Activated T-cell treated with anti-CD3 and anti-CD28 coated beads, Interleukin-2, amount 50 U/mL, for 24 hours (primary cell): Measurements from ENCODE around the gene NEB.
"Not testable (repeated sequence)": the region's sequence is repeated elsewhere in the genome, so short reads cannot be mapped to it uniquely, and the experiment has no call there.

Source experiments
- DNase-seq: peaks from one replicate; pipeline ENCODE4 v3.0.0-alpha.2; 2020
- H3K27ac Mint-ChIP-seq: 2 replicates; pipeline ENCODE4 v1.8.0; 2020; ENCODE audit warnings: mild to moderate bottlenecking, mixed read lengths
- H3K27me3 Mint-ChIP-seq: 2 replicates; pipeline ENCODE4 v1.8.0; 2020; ENCODE audit warnings: mixed read lengths
- H3K36me3 Mint-ChIP-seq: 2 replicates; pipeline ENCODE4 v1.8.0; 2020; ENCODE audit warnings: low read depth, mixed read lengths
- H3K4me1 Mint-ChIP-seq: 2 replicates; pipeline ENCODE4 v1.8.0; 2020; ENCODE audit warnings: low read depth, mixed read lengths
- H3K4me3 Mint-ChIP-seq: 2 replicates; pipeline ENCODE4 v1.8.0; 2020; ENCODE audit warnings: mild to moderate bottlenecking, moderate library complexity, mixed read lengths
- H3K9me3 Mint-ChIP-seq: 2 replicates; pipeline ENCODE4 v1.8.0; 2020; ENCODE audit warnings: mixed read lengths

Gene NEB

DNA sequence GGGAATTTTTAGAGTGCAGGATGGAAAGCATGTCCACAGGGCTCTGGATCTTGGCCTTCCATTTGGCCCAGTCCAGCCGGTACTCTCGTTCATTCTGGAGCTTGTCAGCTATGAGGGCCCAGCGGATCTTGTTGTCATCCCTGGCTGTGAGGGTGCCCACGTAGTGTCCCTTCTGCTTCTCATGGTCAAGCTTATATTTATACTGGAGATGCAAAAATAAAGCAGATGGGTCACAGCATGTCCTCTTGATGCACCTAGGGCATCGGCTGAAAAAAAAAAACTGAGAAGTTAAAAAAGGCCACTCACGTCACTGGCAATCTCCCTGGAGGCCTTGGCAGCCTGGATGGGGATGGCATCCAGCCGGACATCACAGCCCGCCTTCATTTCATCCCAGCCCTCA, 164.1 kb downstream of the NEB start:
- no peak overlapping the region for H3K27ac Mint-ChIP-seq
- DNase-seq: no peak
- no peak overlapping the region for H3K4me3 Mint-ChIP-seq
- H3K27me3 Mint-ChIP-seq: no peaks in the 10 kb centered on the region
- no peaks in the 10 kb centered on the region for H3K36me3 Mint-ChIP-seq
- no peaks in the 10 kb centered on the region for H3K4me1 Mint-ChIP-seq
- no peaks in the 10 kb centered on the region for H3K9me3 Mint-ChIP-seq

DNA sequence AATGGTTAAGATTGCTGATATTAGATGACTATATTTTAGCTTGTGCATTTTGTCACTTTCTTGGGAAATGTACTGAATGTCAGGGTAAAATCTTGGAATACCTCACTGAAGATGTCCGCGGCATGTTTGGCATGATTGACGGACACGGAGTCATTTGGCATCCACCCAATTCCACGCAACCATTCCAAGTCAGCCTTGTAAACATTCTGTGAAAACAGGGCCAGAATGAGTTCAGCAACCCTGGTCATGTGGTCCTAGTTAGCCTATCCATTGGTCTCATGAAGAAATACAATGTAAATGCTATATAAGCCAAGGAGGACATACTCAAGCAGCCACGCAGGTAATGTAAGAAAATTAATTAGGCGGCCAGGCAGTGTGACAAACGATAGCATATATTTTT, 165.1 kb downstream of the NEB start:
- DNase-seq: no peak
- Mint-ChIP-seq H3K4me1 (no peaks in the 10 kb centered on the region), H3K27me3 (no peaks in the 10 kb centered on the region), H3K9me3 (no peaks in the 10 kb centered on the region), H3K4me3 (no peak overlapping the region), H3K27ac (no peak overlapping the region), H3K36me3 (no peaks in the 10 kb centered on the region)

DNA sequence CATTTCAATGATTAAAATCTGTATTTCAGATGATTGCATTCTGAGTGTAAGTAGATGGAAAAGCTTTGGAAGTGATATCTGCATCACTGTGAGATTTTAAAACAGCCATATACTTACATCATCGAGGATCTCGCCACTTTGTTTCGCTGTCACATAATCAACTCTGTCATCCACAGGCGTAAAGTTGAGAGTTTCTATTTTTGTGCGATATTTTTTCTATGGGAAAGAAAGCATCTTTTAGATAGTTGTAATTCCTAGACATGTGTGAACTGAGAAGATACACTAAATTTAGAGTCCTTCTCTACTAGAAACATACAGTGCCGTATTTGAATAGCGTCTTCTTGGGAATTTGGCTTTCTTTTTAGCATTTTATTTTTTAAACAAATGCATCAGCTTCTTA, 165.8 kb downstream of the NEB start:
- no peak for DNase-seq
- Mint-ChIP-seq H3K27ac (no peak overlapping the region), H3K36me3 (no peaks in the 10 kb centered on the region), H3K9me3 (no peaks in the 10 kb centered on the region), H3K27me3 (no peaks in the 10 kb centered on the region), H3K4me3 (no peak overlapping the region), H3K4me1 (no peaks in the 10 kb centered on the region)

- Mint-ChIP-seq H3K4me1 (no peaks in the 10 kb centered on the region), H3K36me3 (no peaks in the 10 kb centered on the region), H3K27me3 (no peaks in the 10 kb centered on the region), H3K4me3 (no peak overlapping the region), H3K27ac (no peak overlapping the region), H3K9me3 (no peaks in the 10 kb centered on the region)
- no peak for DNase-seq
Measured at GRCh38 chr2:151567006-151567405, 167.3 kb downstream of the NEB start.

- Mint-ChIP-seq H3K4me1 (no peaks in the 10 kb centered on the region), H3K9me3 (peaks cover 9% of the 10 kb centered on the region), H3K27ac (no peak overlapping the region), H3K36me3 (peaks cover 2% of the 10 kb centered on the region), H3K4me3 (no peak overlapping the region), H3K27me3 (no peaks in the 10 kb centered on the region)
- no peak for DNase-seq
Measured at GRCh38 chr2:151562398-151562797, 171.9 kb downstream of the NEB start.

DNA sequence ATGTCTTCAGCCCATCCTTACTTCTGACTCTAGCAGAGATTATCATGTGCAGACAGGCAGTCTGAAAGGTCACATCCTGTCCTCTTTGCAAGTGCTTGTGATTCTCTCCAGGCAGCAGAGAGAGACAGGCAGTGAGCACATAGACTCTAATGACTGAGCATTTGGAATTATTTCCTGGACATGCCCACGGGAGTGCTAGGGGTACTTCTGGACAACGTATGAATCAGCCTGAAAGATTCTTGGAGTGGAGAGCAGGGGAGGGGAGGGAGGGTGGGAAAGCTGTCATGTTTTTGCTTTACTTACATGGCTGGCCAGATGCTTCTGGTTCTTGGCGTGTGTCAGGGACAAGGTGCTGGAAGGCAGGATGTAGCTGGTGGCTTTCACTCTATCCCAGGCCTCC, 174.0 kb downstream of the NEB start:
- Mint-ChIP-seq H3K27ac (no peak overlapping the region), H3K4me1 (no peaks in the 10 kb centered on the region)
- DNase-seq: no peak

DNA sequence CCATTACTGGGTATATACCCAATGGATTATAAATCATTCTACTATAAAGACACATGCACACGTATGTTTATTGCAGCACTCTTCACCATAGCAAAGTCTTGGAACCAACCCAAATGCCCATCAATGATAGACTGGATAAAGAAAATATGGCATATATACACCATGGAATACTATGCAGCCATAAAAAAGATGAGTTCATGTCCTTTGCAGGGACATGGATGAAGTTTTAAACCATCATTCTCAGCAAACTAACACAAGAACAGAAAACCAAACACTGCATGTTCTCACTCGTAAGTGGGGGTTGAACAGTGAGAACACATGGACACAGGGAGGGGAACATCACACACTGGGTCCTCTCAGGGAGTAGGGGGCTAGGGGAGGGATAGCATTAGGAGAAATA, 174.8 kb downstream of the NEB start:
- not testable (repeated sequence) for DNase-seq, H3K27ac Mint-ChIP-seq, H3K27me3 Mint-ChIP-seq, H3K9me3 Mint-ChIP-seq, H3K4me1 Mint-ChIP-seq, H3K4me3 Mint-ChIP-seq, H3K36me3 Mint-ChIP-seq

More for the DNA sequence above, 174.0 kb downstream of the NEB start:
- Mint-ChIP-seq H3K9me3 (peaks cover 9% of the 10 kb centered on the region), H3K4me3 (no peak overlapping the region), H3K27me3 (no peaks in the 10 kb centered on the region), H3K36me3 (peaks cover 2% of the 10 kb centered on the region)

DNA sequence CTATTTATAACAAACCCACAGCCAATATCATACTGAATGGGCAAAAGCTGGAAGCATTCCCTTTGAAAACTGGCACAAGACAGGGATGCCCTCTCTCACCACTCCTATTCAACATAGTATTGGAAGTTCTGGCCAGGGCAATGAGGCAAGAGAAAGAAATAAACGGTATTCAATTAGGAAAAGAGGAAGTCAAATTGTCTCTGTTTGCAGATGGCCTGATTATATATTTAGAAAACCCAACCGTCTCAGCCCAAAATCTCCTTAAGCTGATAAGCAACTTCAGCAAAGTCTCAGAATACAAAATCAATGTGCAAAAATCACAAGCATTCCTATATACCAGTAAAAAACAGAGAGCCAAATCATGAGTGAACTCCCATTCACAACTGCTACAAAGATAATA, 176.4 kb downstream of the NEB start:
- H3K27me3 Mint-ChIP-seq, H3K9me3 Mint-ChIP-seq, H3K4me1 Mint-ChIP-seq, H3K4me3 Mint-ChIP-seq, DNase-seq, H3K27ac Mint-ChIP-seq: not testable (repeated sequence)
- peaks cover 14% of the 10 kb centered on the region for H3K36me3 Mint-ChIP-seq

- Mint-ChIP-seq H3K36me3 (peaks cover 16% of the 10 kb centered on the region), H3K4me1 (no peaks in the 10 kb centered on the region), H3K9me3 (peaks cover 9% of the 10 kb centered on the region), H3K27me3 (no peaks in the 10 kb centered on the region), H3K27ac (no peak overlapping the region), H3K4me3 (no peak overlapping the region)
- DNase-seq: no peak
Measured at GRCh38 chr2:151556121-151556520, 178.2 kb downstream of the NEB start.

DNA sequence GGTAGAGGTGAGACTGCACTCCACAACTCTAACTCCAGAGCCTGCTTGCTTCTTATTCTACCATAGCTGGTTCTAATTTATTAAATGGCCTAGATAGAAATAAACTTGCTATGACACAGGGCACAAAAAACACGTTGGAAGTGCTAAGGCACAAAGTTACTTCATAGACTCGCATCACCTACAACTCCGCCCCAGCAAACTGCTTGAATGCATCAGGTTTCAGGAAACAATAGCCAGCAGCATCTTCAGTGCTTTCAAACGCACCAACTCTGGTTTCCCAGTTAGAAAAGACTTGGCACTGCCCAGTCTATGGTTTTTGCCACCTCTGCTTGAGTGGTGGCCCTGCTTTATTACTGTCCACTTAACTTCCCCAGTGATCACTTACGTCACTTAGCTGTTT, 182.0 kb downstream of the NEB start:
- peaks cover 19% of the 10 kb centered on the region for H3K36me3 Mint-ChIP-seq
- DNase-seq: no peak
- no peak overlapping the region for H3K4me3 Mint-ChIP-seq
- H3K9me3 Mint-ChIP-seq: no peaks in the 10 kb centered on the region
- H3K27me3 Mint-ChIP-seq: no peaks in the 10 kb centered on the region
- H3K27ac Mint-ChIP-seq: no peak overlapping the region
- no peaks in the 10 kb centered on the region for H3K4me1 Mint-ChIP-seq

GRCh38 chr2:151551556-151551955, 182.7 kb downstream of the NEB start:
- H3K27me3 Mint-ChIP-seq: no peaks in the 10 kb centered on the region
- H3K9me3 Mint-ChIP-seq: no peaks in the 10 kb centered on the region
- H3K4me3 Mint-ChIP-seq: no peak overlapping the region
- no peak overlapping the region for H3K27ac Mint-ChIP-seq
- DNase-seq: no peak
- no peaks in the 10 kb centered on the region for H3K4me1 Mint-ChIP-seq
- peaks cover 22% of the 10 kb centered on the region for H3K36me3 Mint-ChIP-seq

- Mint-ChIP-seq H3K9me3 (no peaks in the 10 kb centered on the region), H3K27ac (no peak overlapping the region), H3K36me3 (peaks cover 20% of the 10 kb centered on the region), H3K27me3 (no peaks in the 10 kb centered on the region), H3K4me3 (no peak overlapping the region), H3K4me1 (no peaks in the 10 kb centered on the region)
- no peak for DNase-seq
Measured at GRCh38 chr2:151549191-151549590, 185.1 kb downstream of the NEB start.

- no peak overlapping the region for H3K4me3 Mint-ChIP-seq
- no peak for DNase-seq
- H3K36me3 Mint-ChIP-seq: peaks cover 5% of the 10 kb centered on the region
- H3K4me1 Mint-ChIP-seq: no peaks in the 10 kb centered on the region
- H3K9me3 Mint-ChIP-seq: no peaks in the 10 kb centered on the region
- no peak overlapping the region for H3K27ac Mint-ChIP-seq
- H3K27me3 Mint-ChIP-seq: no peaks in the 10 kb centered on the region
Measured at GRCh38 chr2:151544449-151544848, 189.8 kb downstream of the NEB start.

DNA sequence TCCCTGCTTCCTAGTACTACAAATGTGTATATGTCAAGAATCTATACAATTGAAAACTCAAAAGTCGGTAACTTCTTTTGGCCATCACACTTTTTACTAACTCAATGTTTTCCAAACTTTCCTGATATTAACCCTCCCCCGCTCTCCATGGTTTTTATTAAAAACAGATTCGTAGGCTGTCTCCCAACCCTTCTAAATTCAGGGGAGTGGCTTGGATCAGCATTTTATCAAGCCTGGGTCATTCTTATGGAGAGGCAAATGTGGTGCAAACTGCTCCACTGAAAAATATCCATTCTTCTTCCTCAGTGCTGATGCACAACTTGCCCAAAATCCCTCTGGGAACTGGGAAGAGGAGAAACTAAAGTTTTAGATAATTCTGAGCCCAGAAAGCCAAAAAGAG, 190.4 kb downstream of the NEB start:
- DNase-seq: no peak
- no peaks in the 10 kb centered on the region for H3K9me3 Mint-ChIP-seq
- H3K4me3 Mint-ChIP-seq: no peak overlapping the region
- peaks cover 5% of the 10 kb centered on the region for H3K36me3 Mint-ChIP-seq
- H3K4me1 Mint-ChIP-seq: no peaks in the 10 kb centered on the region
- H3K27me3 Mint-ChIP-seq: no peaks in the 10 kb centered on the region
- no peak overlapping the region for H3K27ac Mint-ChIP-seq

DNA sequence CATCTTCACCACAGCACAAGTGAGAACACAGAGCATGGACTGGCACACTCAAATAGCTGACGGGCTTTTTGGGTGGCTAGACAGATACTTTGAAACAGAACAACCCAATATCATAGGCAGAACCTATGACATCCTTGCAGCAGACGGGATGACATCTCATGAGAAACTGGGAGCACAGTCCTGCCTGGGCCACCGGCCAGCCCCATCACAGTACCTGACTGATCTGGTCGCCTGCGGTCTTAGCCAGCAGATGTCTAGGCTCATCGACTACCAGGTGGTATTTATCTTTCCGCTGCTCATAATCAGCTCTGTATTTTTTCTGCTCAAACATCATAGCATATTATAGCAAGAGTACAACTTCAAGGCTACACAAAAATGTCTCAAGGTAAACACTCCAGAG, 200.3 kb downstream of the NEB start:
- no peak overlapping the region for H3K4me3 Mint-ChIP-seq
- no peaks in the 10 kb centered on the region for H3K27me3 Mint-ChIP-seq
- no peaks in the 10 kb centered on the region for H3K4me1 Mint-ChIP-seq
- H3K27ac Mint-ChIP-seq: no peak overlapping the region
- H3K36me3 Mint-ChIP-seq: peaks cover 23% of the 10 kb centered on the region
- no peak for DNase-seq
- H3K9me3 Mint-ChIP-seq: no peaks in the 10 kb centered on the region

DNA sequence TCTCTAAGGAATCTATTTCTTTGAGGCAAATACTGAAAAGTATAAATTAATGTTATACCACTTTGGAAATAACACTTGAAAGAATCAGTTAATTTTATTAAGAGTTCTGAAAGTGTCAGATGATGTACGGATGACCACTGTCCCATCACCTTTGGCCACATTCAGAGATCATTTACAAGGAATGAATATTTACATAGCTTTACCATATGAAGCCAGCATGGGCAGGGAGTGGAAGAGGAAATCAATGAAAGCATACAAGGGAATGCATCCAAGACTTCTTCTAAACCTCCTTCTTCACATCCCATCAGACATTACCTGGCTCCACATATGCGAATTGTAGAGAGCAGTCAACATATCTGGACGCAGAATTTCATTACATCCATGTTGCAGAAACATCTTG, 201.1 kb downstream of the NEB start:
- no peak overlapping the region for H3K27ac Mint-ChIP-seq
- H3K27me3 Mint-ChIP-seq: no peaks in the 10 kb centered on the region
- DNase-seq: no peak
- no peaks in the 10 kb centered on the region for H3K4me1 Mint-ChIP-seq
- peaks cover 23% of the 10 kb centered on the region for H3K36me3 Mint-ChIP-seq
- no peaks in the 10 kb centered on the region for H3K9me3 Mint-ChIP-seq
- no peak overlapping the region for H3K4me3 Mint-ChIP-seq
